OCI-LY3 (cell line): ENCODE measurements around the gene ITGB6.

Experiments
- H2AFZ ChIP-seq: fragments of 200-600, 300-600 bp; shearing (Covaris generic); 2 replicates; pipeline ENCODE4 v1.6.0; 2014; ENCODE audit warnings: antibody characterized with exemption, low read depth, low read length
- H3K27ac ChIP-seq: fragments of 200-600, 300-600 bp; sonication (generic); 2 replicates; pipeline ENCODE4 v1.5.1; 2014; ENCODE audit warnings: mild to moderate bottlenecking, low read length, moderate library complexity, mixed read lengths
- H3K27me3 ChIP-seq: fragments of 200-600, 300-600 bp; sonication (generic); 2 replicates; pipeline ENCODE4 v1.6.1; 2014; ENCODE audit warnings: low read depth, low read length, mixed read lengths
- H3K36me3 ChIP-seq: fragments of 200-600, 300-600 bp; sonication (generic); replicated peaks from 2 replicates; pipeline ENCODE3; 2014; ENCODE audit warnings: low read depth, low read length, mixed read lengths
- H3K4me1 ChIP-seq: fragments of 300-600, 200-600 bp; sonication (generic); 2 replicates; pipeline ENCODE4 v1.6.1; 2014; ENCODE audit warnings: low read length, mixed read lengths
- H3K4me2 ChIP-seq: fragments of 200-600, 300-600 bp; sonication (generic); 2 replicates; pipeline ENCODE4 v1.6.1; 2014; ENCODE audit warnings: low read length, mixed read lengths
- H3K4me3 ChIP-seq: fragments of 300-600, 200-600 bp; sonication (generic); 2 replicates; pipeline ENCODE4 v1.5.1; 2014; ENCODE audit warnings: antibody characterized with exemption, mild to moderate bottlenecking, low read length, moderate library complexity
- H3K79me2 ChIP-seq: fragments of 300-600, 200-600 bp; shearing (Covaris generic); 2 replicates; pipeline ENCODE4 v1.6.1; 2014; ENCODE audit warnings: mild to moderate bottlenecking, low read length, mixed read lengths
- H3K9ac ChIP-seq: fragments of 300-600, 200-600 bp; shearing (Covaris generic); 2 replicates; pipeline ENCODE4 v1.6.0; 2014; ENCODE audit warnings: mild to moderate bottlenecking, low read length, moderate library complexity
- H3K9me3 ChIP-seq: fragments of 200-600, 300-600 bp; shearing (Covaris generic); 2 replicates; pipeline ENCODE4 v1.6.1; 2014; ENCODE audit warnings: low read length, mixed read lengths; ENCODE audit not compliant: insufficient read depth
- H4K20me1 ChIP-seq: fragments of 200-600, 300-600 bp; sonication (generic); 2 replicates; pipeline ENCODE4 v1.6.1; 2016; ENCODE audit warnings: low read length, mixed read lengths; ENCODE audit not compliant: insufficient read depth
- CTCF ChIP-seq: fragments of 200-600, 300-600 bp; sonication (generic); IDR thresholded peaks from 2 replicates; pipeline ENCODE4 v1.5.1; 2014; ENCODE audit warnings: antibody characterized with exemption, low read length, low read depth
- EZH2phosphoT487 ChIP-seq: fragments of 200-600 bp; shearing (Covaris generic); IDR thresholded peaks from 2 replicates; pipeline ENCODE4 v1.6.1; 2018; ENCODE audit warnings: antibody characterized with exemption, mixed run types, low read depth

Gene ITGB6

DNA sequence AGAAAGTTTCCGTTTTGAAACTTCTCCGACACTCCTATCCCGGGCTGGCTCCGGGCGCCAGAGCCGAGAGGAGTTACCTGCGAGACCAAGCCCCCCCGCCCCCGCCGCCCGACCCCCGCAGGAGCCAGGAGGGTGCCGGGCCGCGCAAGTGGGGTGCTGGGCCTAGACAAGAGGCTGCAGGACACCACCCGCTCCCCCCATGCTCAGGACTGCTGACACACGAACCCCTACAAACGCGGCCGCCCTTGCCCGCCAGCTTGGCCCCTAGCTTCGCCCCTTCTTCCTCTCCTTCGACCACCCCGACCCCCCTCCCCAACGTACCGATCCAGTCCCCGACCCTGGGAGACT is 138.2 kb downstream of the ITGB6 start:
- Histone ChIP-seq H3K4me2 (no peak overlapping the region), H2AFZ (no peak overlapping the region), H4K20me1 (no peaks in the 10 kb centered on the region), H3K9ac (no peak overlapping the region), H3K36me3 (no peaks in the 10 kb centered on the region), H3K9me3 (no peaks in the 10 kb centered on the region), H3K4me1 (no peaks in the 10 kb centered on the region), H3K4me3 (no peak overlapping the region), H3K27ac (no peak overlapping the region), H3K27me3 (no peaks in the 10 kb centered on the region), H3K79me2 (no peaks in the 10 kb centered on the region)
- no peak for TF ChIP-seq CTCF
- TF ChIP-seq EZH2phosphoT487: no peak

GRCh38 chr2:160061533-160061932 is 138.5 kb downstream of the ITGB6 start:
- Histone ChIP-seq H3K27ac (no peak overlapping the region), H3K9me3 (no peaks in the 10 kb centered on the region), H3K79me2 (no peaks in the 10 kb centered on the region), H3K4me2 (no peak overlapping the region), H3K9ac (no peak overlapping the region), H3K27me3 (no peaks in the 10 kb centered on the region), H2AFZ (no peak overlapping the region), H3K4me3 (no peak overlapping the region), H3K4me1 (no peaks in the 10 kb centered on the region), H3K36me3 (no peaks in the 10 kb centered on the region), H4K20me1 (no peaks in the 10 kb centered on the region)
- TF ChIP-seq EZH2phosphoT487 (no peak), CTCF (no peak)

DNA sequence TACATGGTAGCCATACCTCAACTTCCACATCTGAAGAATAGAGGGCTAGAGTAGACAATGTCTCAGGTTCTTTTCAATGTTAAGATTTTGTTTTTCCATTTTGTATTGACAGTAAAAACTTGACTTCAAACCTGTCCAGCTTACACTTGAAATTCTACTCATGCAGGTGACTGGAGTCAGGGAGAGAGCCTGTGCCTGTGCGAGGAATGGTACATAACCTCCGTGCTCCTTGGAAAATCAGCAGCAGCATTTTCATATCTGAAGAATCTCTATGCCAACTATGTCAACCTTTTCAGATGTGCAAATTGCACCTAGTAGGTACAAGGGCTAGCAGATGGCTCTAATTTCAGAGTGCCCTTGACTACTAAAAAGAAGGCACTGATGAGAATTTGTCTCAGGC is 139.8 kb downstream of the ITGB6 start:
- no peak overlapping the region for H2AFZ ChIP-seq
- TF ChIP-seq CTCF: no peak
- TF ChIP-seq EZH2phosphoT487: no peak
- H3K4me1 ChIP-seq: no peaks in the 10 kb centered on the region
- H3K36me3 ChIP-seq: no peaks in the 10 kb centered on the region
- H3K4me2 ChIP-seq: no peak overlapping the region
- 0 out of 2 replicates have a peak, but pooled peaks cover 1% of the 10 kb centered on the region for H3K27me3 ChIP-seq
- H3K9ac ChIP-seq: no peak overlapping the region
- H3K27ac ChIP-seq: no peak overlapping the region
- no peaks in the 10 kb centered on the region for H4K20me1 ChIP-seq
- no peak overlapping the region for H3K4me3 ChIP-seq
- no peaks in the 10 kb centered on the region for H3K9me3 ChIP-seq
- H3K79me2 ChIP-seq: no peaks in the 10 kb centered on the region

- no peak overlapping the region for H2AFZ ChIP-seq
- no peak overlapping the region for H3K4me3 ChIP-seq
- H3K4me1 ChIP-seq: no peaks in the 10 kb centered on the region
- TF ChIP-seq CTCF (no peak), EZH2phosphoT487 (no peak)
- H3K27me3 ChIP-seq: 0 out of 2 replicates have a peak, but pooled peaks cover 3% of the 10 kb centered on the region
- H3K9ac ChIP-seq: no peak overlapping the region
- H3K36me3 ChIP-seq: no peaks in the 10 kb centered on the region
- H4K20me1 ChIP-seq: no peaks in the 10 kb centered on the region
- H3K79me2 ChIP-seq: no peaks in the 10 kb centered on the region
- no peak overlapping the region for H3K4me2 ChIP-seq
- no peak overlapping the region for H3K27ac ChIP-seq
- no peaks in the 10 kb centered on the region for H3K9me3 ChIP-seq
These were observed 142.7 kb downstream of the ITGB6 start for GRCh38 chr2:160057356-160057755.
